ENCODE results near the gene POP4. TPM values are rescaled to one million over a fixed set of nuclear protein-coding genes. Genes with fewer than 3 reads are reported as not detected.
A peak's percentile ranks its signal among the peaks of the same experiment; 100 is the strongest.

The POP4 gene
- total RNA-seq, 2 donors from 2014 or later, result 94.3 to 108 TPM

DNA sequence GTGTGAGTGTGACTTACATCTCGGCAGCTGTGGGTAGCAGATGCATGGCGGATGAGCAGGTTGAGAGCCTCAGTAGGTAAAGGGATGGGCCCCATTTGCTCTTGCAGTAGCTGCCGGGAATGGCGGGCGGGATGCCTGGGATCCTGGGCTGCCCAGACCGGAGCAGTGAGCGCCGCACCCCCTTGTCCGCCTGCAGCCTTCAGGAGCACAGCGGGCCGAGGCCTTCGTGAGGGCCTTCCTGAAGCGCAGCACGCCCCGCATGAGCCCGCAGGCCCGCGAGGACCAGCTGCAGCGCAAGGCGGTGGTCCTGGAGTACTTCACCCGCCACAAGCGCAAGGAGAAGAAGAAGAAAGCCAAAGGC lies 4.1 kb downstream of the POP4 start:
- Mint-ChIP-seq H3K36me3 (peaks cover 26% of the 10 kb centered on the region), H3K4me1 (ENCODE audit: low read depth in 2 of 2) (peaks cover 26 to 41% of the 10 kb centered on the region in 2 donors), H3K27ac (peak overlapping the region; percentile 79 to 87), H3K27me3 (no peaks in the 10 kb centered on the region), H3K4me3 (peak overlapping the region; percentile 61), H3K9me3 (no peaks in the 10 kb centered on the region)
- ATAC-seq, result no peak
- no peak for DNase-seq (ENCODE audit: low spot score)

GRCh38 chr19:29610574-29611271 lies 4.6 kb downstream of the POP4 start:
- Mint-ChIP-seq H3K36me3 (peaks cover 32% of the 10 kb centered on the region), H3K9me3 (no peaks in the 10 kb centered on the region), H3K4me3 (peak overlapping the region; percentile 61), H3K27me3 (no peaks in the 10 kb centered on the region), H3K27ac (peak overlapping the region; percentile 25 to 87), H3K4me1 (ENCODE audit: low read depth in 2 of 2) (peaks cover 26 to 41% of the 10 kb centered on the region in 2 donors)
- ATAC-seq, result peak; percentile 75 to 80
- peak; percentile 85 for DNase-seq (ENCODE audit: low spot score)

- Mint-ChIP-seq H3K27me3 (no peaks in the 10 kb centered on the region), H3K4me1 (ENCODE audit: low read depth in 2 of 2) (peaks cover 20 to 34% of the 10 kb centered on the region in 2 donors), H3K4me3 (no peak overlapping the region), H3K27ac (no peak overlapping the region), H3K9me3 (no peaks in the 10 kb centered on the region), H3K36me3 (peaks cover 33% of the 10 kb centered on the region)
- no peak for ATAC-seq
- DNase-seq (ENCODE audit: low spot score), result no peak
Observed at GRCh38 chr19:29612121-29612520, 6.0 kb downstream of the POP4 start.

- ATAC-seq (no peak), DNase-seq (ENCODE audit: low spot score) (no peak)
- peaks cover 33% of the 10 kb centered on the region for H3K36me3 Mint-ChIP-seq
- no peak overlapping the region for H3K4me3 Mint-ChIP-seq
- H3K27ac Mint-ChIP-seq, result no peak overlapping the region
- no peaks in the 10 kb centered on the region for H3K27me3 Mint-ChIP-seq
- H3K9me3 Mint-ChIP-seq, result no peaks in the 10 kb centered on the region
- peaks cover 20 to 34% of the 10 kb centered on the region in 2 donors for H3K4me1 Mint-ChIP-seq (ENCODE audit: low read depth in 2 of 2)
Observed at GRCh38 chr19:29612801-29613595, 6.9 kb downstream of the POP4 start.

- H3K27ac Mint-ChIP-seq, result no peak overlapping the region
- ATAC-seq, result no peak
- H3K9me3 Mint-ChIP-seq, result no peaks in the 10 kb centered on the region
- H3K27me3 Mint-ChIP-seq, result no peaks in the 10 kb centered on the region
- H3K4me3 Mint-ChIP-seq, result no peak overlapping the region
- H3K4me1 Mint-ChIP-seq (ENCODE audit: low read depth in 2 of 2), result peaks cover 20 to 31% of the 10 kb centered on the region in 2 donors
- H3K36me3 Mint-ChIP-seq, result peaks cover 30% of the 10 kb centered on the region
- no peak for DNase-seq (ENCODE audit: low spot score)
Observed at GRCh38 chr19:29614046-29614445, 8.0 kb downstream of the POP4 start.

DNA sequence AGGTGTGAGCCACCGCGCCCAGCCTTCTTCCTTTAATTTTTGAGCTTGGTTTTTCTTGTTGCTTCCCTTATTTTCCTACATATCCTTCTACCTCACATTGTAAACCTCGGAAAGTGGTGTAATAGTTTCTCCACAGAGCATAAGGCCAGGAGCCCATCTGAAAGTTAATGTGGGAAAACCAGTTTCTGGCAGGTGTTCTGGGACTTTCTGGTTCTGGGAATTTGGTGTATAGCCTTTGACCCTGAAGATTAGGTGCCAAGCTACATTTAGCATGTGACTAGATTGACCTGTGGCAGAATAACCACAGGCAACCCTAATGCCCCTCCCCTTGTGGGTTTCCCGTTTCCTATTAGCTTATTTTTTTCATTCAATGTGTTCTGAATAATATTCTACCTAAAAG lies 8.7 kb downstream of the POP4 start:
- DNase-seq (ENCODE audit: low spot score) (no peak), ATAC-seq (no peak)
- peaks cover 20 to 27% of the 10 kb centered on the region in 2 donors for H3K4me1 Mint-ChIP-seq (ENCODE audit: low read depth in 2 of 2)
- H3K36me3 Mint-ChIP-seq, result peaks cover 30% of the 10 kb centered on the region
- no peaks in the 10 kb centered on the region for H3K27me3 Mint-ChIP-seq
- H3K4me3 Mint-ChIP-seq, result no peak overlapping the region
- H3K9me3 Mint-ChIP-seq, result no peaks in the 10 kb centered on the region
- no peak overlapping the region for H3K27ac Mint-ChIP-seq

GRCh38 chr19:29615891-29616425 lies 9.9 kb downstream of the POP4 start:
- peaks cover 18 to 24% of the 10 kb centered on the region in 2 donors for H3K4me1 Mint-ChIP-seq (ENCODE audit: low read depth in 2 of 2)
- no peak overlapping the region for H3K27ac Mint-ChIP-seq
- no peak for ATAC-seq

DNA sequence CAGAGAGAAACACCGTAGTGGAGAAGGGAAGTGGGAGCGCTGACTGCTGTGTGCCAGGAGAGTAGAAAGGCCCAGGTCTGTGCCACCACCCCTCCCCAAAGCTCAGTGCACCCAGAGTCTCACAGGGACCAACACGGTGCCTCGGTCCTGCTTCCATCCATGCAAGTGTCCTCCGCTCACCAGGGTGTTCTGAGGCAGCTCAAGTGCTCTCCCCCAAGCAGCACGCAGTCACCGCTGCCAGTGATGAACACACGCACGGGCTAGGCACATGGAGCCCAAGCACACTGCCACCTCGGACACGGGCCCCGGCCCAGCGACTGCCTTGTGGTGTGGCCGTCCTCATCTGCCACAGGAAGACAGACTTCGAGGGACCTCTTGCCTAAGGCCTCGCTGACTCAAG lies 10.5 kb downstream of the POP4 start:
- peaks cover 18 to 26% of the 10 kb centered on the region in 2 donors for H3K4me1 Mint-ChIP-seq (ENCODE audit: low read depth in 2 of 2)
- no peaks in the 10 kb centered on the region for H3K9me3 Mint-ChIP-seq
- H3K27ac Mint-ChIP-seq, result no peak overlapping the region
- H3K4me3 Mint-ChIP-seq, result no peak overlapping the region
- H3K27me3 Mint-ChIP-seq, result peaks cover 0 to 3% of the 10 kb centered on the region in 2 donors
- peaks cover 28% of the 10 kb centered on the region for H3K36me3 Mint-ChIP-seq
- DNase-seq (ENCODE audit: low spot score) (no peak), ATAC-seq (no peak)

More at GRCh38 chr19:29615891-29616425, 9.9 kb downstream of the POP4 start:
- H3K4me3 Mint-ChIP-seq, result no peak overlapping the region
- H3K27me3 Mint-ChIP-seq, result peaks cover 0 to 3% of the 10 kb centered on the region in 2 donors
- DNase-seq (ENCODE audit: low spot score), result no peak
- peaks cover 30% of the 10 kb centered on the region for H3K36me3 Mint-ChIP-seq
- H3K9me3 Mint-ChIP-seq, result no peaks in the 10 kb centered on the region

DNA sequence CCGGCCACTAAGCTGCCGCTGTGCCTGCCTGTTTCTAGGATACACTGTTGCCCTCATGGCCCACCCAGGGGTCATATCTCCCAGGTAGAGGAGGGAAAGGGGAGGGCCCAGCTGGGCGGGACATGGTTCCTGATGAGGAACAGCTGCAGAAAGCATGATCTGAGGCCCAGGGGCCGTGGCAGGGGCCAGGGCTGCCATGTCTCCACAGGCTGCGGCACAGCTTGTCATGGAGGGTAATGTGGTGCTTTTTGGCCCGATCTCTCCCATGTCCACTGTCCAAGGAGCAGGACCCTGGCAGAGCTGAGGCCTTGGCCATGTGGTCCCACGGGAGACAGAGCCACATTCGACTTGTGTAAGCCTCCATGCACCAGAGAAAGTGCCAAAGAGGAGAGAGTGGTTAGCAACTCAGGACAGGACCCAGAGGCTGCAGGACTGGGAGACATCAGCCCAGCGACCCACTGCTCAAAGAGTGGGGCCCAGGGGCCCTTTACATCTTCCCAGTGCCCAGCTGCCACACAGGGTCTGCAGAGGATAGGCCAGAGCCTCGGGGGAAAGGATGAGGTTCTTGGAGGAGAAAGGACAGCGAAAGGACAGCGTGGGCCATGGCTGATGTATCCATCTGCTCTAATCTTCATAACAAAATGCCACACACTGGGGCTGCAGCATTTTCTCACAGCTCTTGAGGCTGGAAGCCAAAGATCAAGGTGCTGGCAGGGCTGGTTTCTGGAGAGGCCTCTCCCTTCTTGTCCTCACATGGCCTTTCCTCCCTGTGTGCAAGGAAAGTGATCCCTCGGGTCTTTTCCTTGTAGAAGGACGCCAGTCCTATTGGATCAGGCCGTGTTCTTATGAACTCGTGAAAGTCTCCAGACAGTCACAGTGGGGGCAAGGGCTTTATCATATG lies 11.5 kb downstream of the POP4 start:
- Mint-ChIP-seq H3K4me3 (no peak overlapping the region), H3K27ac (peak overlapping the region in 1 of 2 donors; percentile 63), H3K4me1 (ENCODE audit: low read depth in 2 of 2) (peaks cover 24 to 30% of the 10 kb centered on the region in 2 donors), H3K36me3 (peaks cover 19% of the 10 kb centered on the region), H3K27me3 (peaks cover 0 to 3% of the 10 kb centered on the region in 2 donors), H3K9me3 (no peaks in the 10 kb centered on the region)
- no peak for DNase-seq (ENCODE audit: low spot score)
- no peak for ATAC-seq

- DNase-seq (ENCODE audit: low spot score) (no peak), ATAC-seq (no peak)
- Mint-ChIP-seq H3K27ac (no peak overlapping the region), H3K27me3 (peaks cover 0 to 3% of the 10 kb centered on the region in 2 donors), H3K36me3 (peaks cover 13% of the 10 kb centered on the region), H3K4me3 (no peak overlapping the region), H3K4me1 (ENCODE audit: low read depth in 2 of 2) (peaks cover 27 to 33% of the 10 kb centered on the region in 2 donors), H3K9me3 (no peaks in the 10 kb centered on the region)
Observed at GRCh38 chr19:29618434-29618833, 12.4 kb downstream of the POP4 start.

GRCh38 chr19:29618871-29619270 lies 12.8 kb downstream of the POP4 start:
- Mint-ChIP-seq H3K4me3 (no peak overlapping the region), H3K9me3 (no peaks in the 10 kb centered on the region), H3K27me3 (peaks cover 0 to 3% of the 10 kb centered on the region in 2 donors), H3K36me3 (peaks cover 13% of the 10 kb centered on the region), H3K4me1 (ENCODE audit: low read depth in 2 of 2) (peaks cover 31 to 37% of the 10 kb centered on the region in 2 donors), H3K27ac (no peak overlapping the region)
- DNase-seq (ENCODE audit: low spot score) (no peak), ATAC-seq (no peak)

DNA sequence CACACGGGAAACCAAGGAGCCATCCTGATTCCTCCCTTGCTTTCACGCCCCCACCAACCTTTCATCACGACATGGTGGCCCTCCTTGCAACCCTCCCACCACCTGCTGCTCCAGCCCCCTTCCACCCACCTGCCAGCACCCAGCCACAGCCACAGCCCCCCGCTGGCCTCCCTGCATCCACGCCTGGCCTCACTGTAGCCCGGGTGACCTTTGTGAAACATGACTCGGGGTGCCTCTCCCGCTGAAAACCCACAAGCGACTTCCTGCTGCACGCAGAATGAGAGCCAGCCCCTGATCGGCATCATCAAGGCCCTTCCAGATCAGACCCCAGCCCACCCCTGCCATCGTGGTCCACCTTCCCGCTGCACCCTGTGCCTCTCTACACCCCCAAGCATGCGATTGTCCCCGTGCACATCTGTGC lies 14.9 kb downstream of the POP4 start:
- peak overlapping the region; percentile 76 for H3K4me3 Mint-ChIP-seq
- H3K27me3 Mint-ChIP-seq, result peaks cover 0 to 3% of the 10 kb centered on the region in 2 donors
- no peaks in the 10 kb centered on the region for H3K9me3 Mint-ChIP-seq
- H3K4me1 Mint-ChIP-seq (ENCODE audit: low read depth in 2 of 2), result peaks cover 40 to 48% of the 10 kb centered on the region in 2 donors
- peak overlapping the region; percentile 67 to 70 for H3K27ac Mint-ChIP-seq
- DNase-seq (ENCODE audit: low spot score) (peak; percentile 72), ATAC-seq (peak; percentile 55)
- no peaks in the 10 kb centered on the region for H3K36me3 Mint-ChIP-seq

Data from natural killer cell treated with Interleukin-12 subunit alpha and Interleukin-12 subunit beta and Interleukin-15 and Interleukin-18, amount 100 ng/mL, for 72 hours (primary cell).